ENCODE results near the gene FAM221B. TPM values are rescaled to one million over a fixed set of nuclear protein-coding genes. Genes with fewer than 3 reads are reported as not detected.

FAM221B gene
- total RNA-seq, 4 donors from 2014 or later = not detected

- no peak for DNase-seq (ENCODE audit: low spot score)
- peak; percentile 56 for ATAC-seq (ENCODE audit: low FRiP score)
- TF ChIP-seq, protein P1, sequence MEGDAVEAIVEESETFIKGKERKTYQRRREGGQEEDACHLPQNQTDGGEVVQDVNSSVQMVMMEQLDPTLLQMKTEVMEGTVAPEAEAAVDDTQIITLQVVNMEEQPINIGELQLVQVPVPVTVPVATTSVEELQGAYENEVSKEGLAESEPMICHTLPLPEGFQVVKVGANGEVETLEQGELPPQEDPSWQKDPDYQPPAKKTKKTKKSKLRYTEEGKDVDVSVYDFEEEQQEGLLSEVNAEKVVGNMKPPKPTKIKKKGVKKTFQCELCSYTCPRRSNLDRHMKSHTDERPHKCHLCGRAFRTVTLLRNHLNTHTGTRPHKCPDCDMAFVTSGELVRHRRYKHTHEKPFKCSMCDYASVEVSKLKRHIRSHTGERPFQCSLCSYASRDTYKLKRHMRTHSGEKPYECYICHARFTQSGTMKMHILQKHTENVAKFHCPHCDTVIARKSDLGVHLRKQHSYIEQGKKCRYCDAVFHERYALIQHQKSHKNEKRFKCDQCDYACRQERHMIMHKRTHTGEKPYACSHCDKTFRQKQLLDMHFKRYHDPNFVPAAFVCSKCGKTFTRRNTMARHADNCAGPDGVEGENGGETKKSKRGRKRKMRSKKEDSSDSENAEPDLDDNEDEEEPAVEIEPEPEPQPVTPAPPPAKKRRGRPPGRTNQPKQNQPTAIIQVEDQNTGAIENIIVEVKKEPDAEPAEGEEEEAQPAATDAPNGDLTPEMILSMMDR (IDR thresholded peaks at IDR 0.05) = no peak
These were observed 14.3 kb downstream of the FAM221B start for GRCh38 chr9:35814106-35814840.

GRCh38 chr9:35813434-35814105, 15.0 kb downstream of the FAM221B start:
- no peak for ATAC-seq (ENCODE audit: low FRiP score)
- DNase-seq (ENCODE audit: low spot score) = no peak
- TF ChIP-seq, protein P1 (IDR thresholded peaks at IDR 0.05) = no peak

DNA sequence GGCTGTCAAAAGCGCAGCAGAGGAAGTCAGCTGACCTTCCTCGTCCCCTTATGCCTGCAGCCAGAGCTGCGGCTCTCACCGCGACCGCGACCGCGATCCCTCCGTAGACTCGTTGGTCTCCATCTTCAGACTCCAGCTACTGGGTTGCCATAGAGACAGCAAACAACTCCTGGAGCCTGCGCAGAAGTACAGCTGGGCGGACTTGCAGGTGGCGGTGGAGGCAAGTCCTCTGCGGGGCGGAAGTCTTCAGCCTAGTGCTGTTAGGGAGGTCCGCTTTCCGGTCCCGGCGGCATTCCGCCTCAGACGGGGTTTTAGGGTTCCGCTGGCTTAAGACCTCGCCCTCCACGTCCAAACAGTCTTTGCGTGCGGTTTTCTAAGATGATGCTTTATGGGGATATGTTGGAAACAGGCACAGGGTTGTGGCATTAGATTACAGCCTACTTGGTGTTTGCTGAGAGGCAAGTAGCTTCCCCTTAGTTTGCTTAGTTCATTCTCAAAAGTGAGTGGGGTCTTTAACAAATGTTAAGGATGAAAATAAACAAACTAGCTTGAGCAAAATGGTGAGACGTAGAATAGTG, 16.4 kb downstream of the FAM221B start, which contains the start of gene SPAG8:
SPAG8 (minus strand) TSS at position 238 of the 578 bp plus-strand sequence; CDS start at position 123, 115 bp downstream.
- TF ChIP-seq, protein P1 (IDR thresholded peaks at IDR 0.05) = no peak
- DNase-seq (ENCODE audit: low spot score) = peak; percentile 55
- peak; percentile 73 for ATAC-seq (ENCODE audit: low FRiP score)

DNA sequence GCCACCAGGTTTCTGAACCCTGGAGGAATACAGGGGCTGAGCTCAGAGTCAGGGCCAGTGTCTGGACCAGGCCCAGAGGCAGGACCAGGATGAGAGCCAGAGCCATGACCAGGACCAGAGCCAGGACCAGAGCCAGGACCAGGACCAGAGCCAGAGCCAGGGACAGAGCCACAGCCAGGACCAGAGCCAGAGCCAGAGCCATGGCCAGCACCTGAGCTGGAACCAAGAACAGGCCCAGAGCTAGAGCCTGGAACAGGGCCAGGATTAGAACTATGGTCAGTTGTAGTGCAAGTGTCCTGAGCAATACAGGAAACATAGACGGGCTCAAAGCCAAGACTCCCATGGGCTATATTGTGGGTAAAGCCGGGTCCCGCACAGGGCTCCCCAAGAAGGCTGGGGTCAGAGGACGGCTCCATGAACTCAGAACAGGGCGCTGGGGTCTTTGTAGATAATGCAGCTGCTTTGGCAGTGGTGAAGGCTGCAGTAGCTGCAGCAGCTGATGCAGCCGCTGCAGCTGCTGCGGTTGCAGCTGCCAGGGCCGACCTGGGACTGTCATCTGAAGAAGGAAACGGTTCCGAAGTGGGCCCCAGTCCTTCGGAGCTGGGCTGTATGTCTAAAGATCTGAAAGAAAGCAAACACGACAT, 17.0 kb downstream of the FAM221B start:
- no peak for DNase-seq (ENCODE audit: low spot score)
- TF ChIP-seq, protein P1 (IDR thresholded peaks at IDR 0.05) = no peak

DNA sequence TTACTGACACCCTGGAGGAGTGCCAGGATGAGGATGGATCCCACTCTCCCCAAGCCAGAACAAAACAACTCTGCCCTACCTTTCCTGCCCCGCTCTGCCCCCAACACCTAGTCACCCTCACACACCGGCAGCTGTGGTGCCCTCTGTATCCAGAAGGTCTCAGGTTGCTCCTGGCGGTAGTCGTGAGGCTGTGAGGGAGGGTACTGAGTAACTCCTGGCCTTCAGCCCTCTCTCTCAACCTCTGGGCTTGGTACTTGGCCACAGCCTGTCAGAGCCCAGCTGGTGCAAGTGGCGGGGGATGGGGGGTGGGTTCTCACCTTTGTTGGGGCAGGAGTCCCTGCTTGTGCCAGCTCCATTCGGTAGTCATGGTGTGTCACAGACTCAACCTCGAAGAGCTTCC, 18.4 kb downstream of the FAM221B start:
- DNase-seq (ENCODE audit: low spot score) = no peak
- no peak for ATAC-seq (ENCODE audit: low FRiP score)
- TF ChIP-seq, protein P1 (IDR thresholded peaks at IDR 0.05) = no peak

More for the DNA sequence above, 17.0 kb downstream of the FAM221B start:
- ATAC-seq (ENCODE audit: low FRiP score) = no peak

DNA sequence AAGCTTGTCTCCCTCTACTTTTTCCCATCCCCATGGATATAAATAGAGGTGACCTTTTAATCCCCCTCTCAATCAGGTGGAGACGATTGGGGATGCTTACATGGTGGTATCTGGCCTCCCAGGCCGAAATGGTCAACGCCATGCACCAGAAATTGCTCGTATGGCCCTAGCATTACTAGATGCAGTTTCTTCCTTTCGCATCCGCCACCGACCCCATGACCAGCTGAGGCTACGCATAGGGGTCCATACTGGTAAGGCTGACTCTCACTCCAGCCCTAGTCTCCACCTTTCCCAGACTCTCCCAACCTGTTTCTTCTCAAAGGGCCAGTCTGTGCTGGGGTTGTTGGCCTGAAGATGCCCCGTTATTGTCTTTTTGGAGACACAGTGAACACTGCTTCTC, 20.1 kb downstream of the FAM221B start:
- DNase-seq (ENCODE audit: low spot score) (no peak), ATAC-seq (ENCODE audit: low FRiP score) (no peak)
- TF ChIP-seq, protein P1 (IDR thresholded peaks at IDR 0.05) = no peak

Measured in omental fat pad (tissue), 4 donors.